Upper lobe of right lung (tissue), 1 donor: Measurements from ENCODE around the gene PXDN. TPM values are rescaled to one million over a fixed set of nuclear protein-coding genes. Genes with fewer than 3 reads are reported as not detected.

Experiments
- ATAC-seq: fragments of 200-7000 bp; cut with Tn5 transposase; one replicate; pipeline ENCODE4 v1.9.1; 2020; ENCODE audit warnings: mild to moderate bottlenecking, moderate library complexity
- DNase-seq: peaks from one replicate; pipeline ENCODE4 v3.0.0-alpha.2; 2020
- H3K27ac ChIP-seq: fragments of 200-600 bp; one replicate; pipeline ENCODE4 v1.8.0; 2022
- H3K27me3 ChIP-seq: fragments of 200-600 bp; one replicate; pipeline ENCODE4 v1.8.0; 2022; ENCODE audit warnings: mild to moderate bottlenecking
- H3K36me3 ChIP-seq: fragments of 200-600 bp; one replicate; pipeline ENCODE4 v1.8.0; 2022
- H3K4me1 ChIP-seq: fragments of 200-600 bp; one replicate; pipeline ENCODE4 v1.8.0; 2022
- H3K4me3 ChIP-seq: fragments of 200-600 bp; one replicate; pipeline ENCODE4 v1.8.0; 2022; ENCODE audit warnings: mild to moderate bottlenecking
- H3K9me3 ChIP-seq: fragments of 200-600 bp; one replicate; pipeline ENCODE4 v1.8.0; 2022
- CTCF ChIP-seq: fragments of 200-600 bp; IDR thresholded peaks from one replicate; pipeline ENCODE4 v1.8.0; 2022; ENCODE audit warnings: antibody characterized with exemption
- intact Hi-C: fragments of 100-400 bp; cut with DNase I; formaldehyde crosslinking; loops from one replicate; pipeline ENCODE4 v1.11.0; 2022
- total RNA-seq: library from RNA; stranded (reverse); fragmentation: NEBNext Ultra II Directional; extraction: Animal tissue kit (Norgen Biotek cat#: 25700); gene quantifications from one replicate; pipeline ENCODE4 v1.2.1, GENCODE V29; 2021
- donor health status: DM: no; HTN: yes; CAD: no; lungs with severe emphysema.

Gene PXDN
- total RNA-seq, 1 donor from 2014 or later: 58.4 TPM

- Histone ChIP-seq H3K4me3 (no peak overlapping the region), H3K27ac (no peak overlapping the region), H3K27me3 (no peaks in the 10 kb centered on the region), H3K9me3 (no peaks in the 10 kb centered on the region), H3K4me1 (peaks cover 6% of the 10 kb centered on the region), H3K36me3 (no peaks in the 10 kb centered on the region)
- peak; percentile 18 for DNase-seq
- ATAC-seq: no peak
- TF ChIP-seq CTCF: no peak
- intact Hi-C loops: no loop called here
Measured at GRCh38 chr2:1621041-1621440, 123.3 kb downstream of the PXDN start.

GRCh38 chr2:1620081-1620480, 124.2 kb downstream of the PXDN start:
- H3K27ac ChIP-seq: no peak overlapping the region
- H3K4me3 ChIP-seq: no peak overlapping the region
- H3K27me3 ChIP-seq: no peaks in the 10 kb centered on the region
- intact Hi-C loops: no loop called here
- DNase-seq (peak; percentile 36), ATAC-seq (no peak)
- H3K4me1 ChIP-seq: no peaks in the 10 kb centered on the region
- no peaks in the 10 kb centered on the region for H3K9me3 ChIP-seq
- TF ChIP-seq CTCF: no peak
- no peaks in the 10 kb centered on the region for H3K36me3 ChIP-seq

GRCh38 chr2:1619556-1619955, 124.8 kb downstream of the PXDN start:
- no peaks in the 10 kb centered on the region for H3K4me1 ChIP-seq
- H3K4me3 ChIP-seq: no peak overlapping the region
- no peak for TF ChIP-seq CTCF
- no peaks in the 10 kb centered on the region for H3K9me3 ChIP-seq
- H3K27me3 ChIP-seq: no peaks in the 10 kb centered on the region
- intact Hi-C loops: no loop called here
- H3K36me3 ChIP-seq: no peaks in the 10 kb centered on the region
- no peak overlapping the region for H3K27ac ChIP-seq
- ATAC-seq (peak; percentile 79), DNase-seq (peak; percentile 58)

- TF ChIP-seq CTCF: no peak
- H3K27ac ChIP-seq: no peak overlapping the region
- intact Hi-C loops: no loop called here
- no peaks in the 10 kb centered on the region for H3K36me3 ChIP-seq
- no peaks in the 10 kb centered on the region for H3K27me3 ChIP-seq
- no peaks in the 10 kb centered on the region for H3K4me1 ChIP-seq
- no peak for ATAC-seq
- no peaks in the 10 kb centered on the region for H3K9me3 ChIP-seq
- no peak for DNase-seq
- H3K4me3 ChIP-seq: no peak overlapping the region
Measured at GRCh38 chr2:1618974-1619373, 125.3 kb downstream of the PXDN start.

GRCh38 chr2:1618191-1618961, 125.9 kb downstream of the PXDN start:
- Histone ChIP-seq H3K36me3 (no peaks in the 10 kb centered on the region), H3K27me3 (no peaks in the 10 kb centered on the region), H3K4me3 (no peak overlapping the region), H3K4me1 (no peaks in the 10 kb centered on the region), H3K27ac (no peak overlapping the region), H3K9me3 (no peaks in the 10 kb centered on the region)
- no peak for ATAC-seq
- intact Hi-C loops: no loop called here
- TF ChIP-seq CTCF: no peak
- peak; percentile 52 for DNase-seq
